Epithelial cell of proximal tubule (primary cell): Measurements from ENCODE around the gene ALDOB. TPM values are rescaled to one million over a fixed set of nuclear protein-coding genes. Genes with fewer than 3 reads are reported as not detected.

Source experiments
- DNase-seq: peaks from one replicate; pipeline ENCODE4 v3.0.0-alpha.2; 2011; ENCODE audit warnings: low read depth
- H3K4me3 ChIP-seq: 2 replicates; pipeline ENCODE4 v1.5.1; 2011; ENCODE audit warnings: low read depth, mild to moderate bottlenecking, low read length
- CTCF ChIP-seq: conservative IDR thresholded peaks from 2 replicates; pipeline ENCODE4 v1.5.1; 2012; ENCODE audit warnings: low read depth, mild to moderate bottlenecking, low read length
- total RNA-seq: library from RNA; depleted of rRNA; stranded (reverse); fragments of >200 nt; gene quantifications from 2 replicates; pipeline ENCODE4 v1.2.3, GENCODE V29; 2015

ALDOB gene
- total RNA-seq, 1 donor from 2014 or later, result not detected

- TF ChIP-seq CTCF, result no peak
- no peak for DNase-seq
- H3K4me3 ChIP-seq, result no peak overlapping the region
Observed at GRCh38 chr9:101477736-101478135, 42.2 kb upstream of the ALDOB start.

- no peak for TF ChIP-seq CTCF
- no peak for DNase-seq
- H3K4me3 ChIP-seq, result no peak overlapping the region
Observed at GRCh38 chr9:101477214-101477613, 41.6 kb upstream of the ALDOB start.

- no peak for DNase-seq
- H3K4me3 ChIP-seq, result no peak overlapping the region
- TF ChIP-seq CTCF, result no peak
Observed at GRCh38 chr9:101476576-101477208, 41.1 kb upstream of the ALDOB start.

- DNase-seq, result no peak
- no peak for TF ChIP-seq CTCF
- H3K4me3 ChIP-seq, result no peak overlapping the region
Observed at GRCh38 chr9:101472891-101473290, 37.3 kb upstream of the ALDOB start.

GRCh38 chr9:101470929-101471328, 35.4 kb upstream of the ALDOB start:
- no peak for TF ChIP-seq CTCF
- no peak for DNase-seq
- H3K4me3 ChIP-seq, result no peak overlapping the region

GRCh38 chr9:101470021-101470420, 34.4 kb upstream of the ALDOB start:
- no peak for TF ChIP-seq CTCF
- no peak overlapping the region for H3K4me3 ChIP-seq
- no peak for DNase-seq

GRCh38 chr9:101469026-101469425, 33.5 kb upstream of the ALDOB start:
- TF ChIP-seq CTCF, result no peak
- H3K4me3 ChIP-seq, result no peak overlapping the region
- no peak for DNase-seq
